CD4-positive, alpha-beta T cell treated with Interleukin-15 for 4 hours (primary cell): Measurements from ENCODE around the gene TSPAN18.

ENCODE experiments used
- DNase-seq: peaks from one replicate; pipeline ENCODE4 v3.0.0-alpha.2; 2020; ENCODE audit warnings: low spot score

The TSPAN18 gene

DNA sequence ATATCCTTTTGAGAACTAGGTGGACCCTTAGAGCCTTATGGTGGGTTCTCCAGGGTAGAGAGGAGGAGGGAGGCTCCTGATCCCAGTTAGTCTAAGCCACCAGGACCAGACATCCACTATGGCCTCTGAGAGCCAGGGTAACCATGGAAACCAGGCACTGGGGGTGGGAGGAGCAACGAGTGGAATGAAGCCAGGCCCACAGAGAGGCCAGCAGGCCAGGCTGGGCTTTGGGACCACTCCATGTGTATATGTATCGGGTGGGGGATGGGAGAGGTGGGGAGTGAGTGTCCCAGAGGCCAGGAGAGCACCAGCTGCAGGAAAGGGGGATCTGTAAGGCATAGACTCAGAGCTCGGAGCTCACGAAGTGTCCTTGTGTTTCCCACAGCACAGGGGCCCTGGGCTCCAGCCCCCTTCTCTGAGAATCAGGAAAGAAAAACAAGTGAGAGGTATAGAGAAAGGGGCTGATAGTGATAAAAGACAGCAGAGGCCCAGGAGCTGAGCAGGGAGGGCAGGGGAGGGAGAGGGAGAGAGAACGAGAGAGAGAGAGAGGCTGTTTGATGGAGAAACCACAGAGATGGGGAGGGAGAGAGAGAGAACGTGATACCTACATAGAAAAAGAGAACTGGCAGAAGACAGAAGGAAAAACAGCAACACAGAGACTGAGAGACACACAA is 15.5 kb upstream of the TSPAN18 start:
- DNase-seq = no peak

DNA sequence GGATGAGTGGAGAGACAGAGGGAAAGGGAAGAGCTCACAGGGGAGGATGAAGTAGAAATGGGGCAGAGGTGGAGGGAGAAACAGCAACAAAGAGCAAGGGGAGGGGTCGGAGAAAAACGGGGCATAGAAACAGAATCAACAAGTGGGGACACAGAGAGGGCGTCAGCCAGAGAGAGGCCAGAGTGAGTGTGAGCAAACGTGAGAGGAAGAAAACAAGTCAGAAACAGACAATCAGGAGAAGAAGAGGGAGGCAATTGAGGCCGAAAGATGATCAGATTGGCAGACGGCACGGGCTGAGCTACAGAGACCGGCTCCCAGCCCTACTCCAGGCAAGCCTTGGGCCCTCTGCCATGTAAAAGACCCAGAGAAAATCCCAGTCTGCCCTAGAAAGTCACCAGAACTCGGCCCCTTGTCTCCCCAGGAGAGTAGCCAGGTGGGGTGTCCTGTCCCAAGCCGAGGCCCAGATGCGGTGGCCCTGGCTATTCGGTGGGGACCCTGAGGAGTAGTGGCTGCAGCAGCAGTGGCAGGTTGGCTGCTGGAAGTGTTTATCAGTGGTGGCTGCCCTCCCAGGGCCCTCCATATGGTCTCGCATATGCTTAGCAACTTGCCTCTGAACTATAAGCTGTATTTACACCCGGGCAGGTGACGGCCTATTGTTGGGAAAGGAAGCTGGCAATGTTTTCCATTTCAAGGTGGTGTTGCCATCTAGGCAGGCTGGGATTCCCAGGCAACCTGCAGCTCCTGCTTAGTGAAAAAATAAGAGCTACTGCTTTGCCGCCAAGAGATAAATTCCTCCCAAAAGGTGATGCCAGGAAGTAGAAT is 14.8 kb upstream of the TSPAN18 start:
- no peak for DNase-seq

DNA sequence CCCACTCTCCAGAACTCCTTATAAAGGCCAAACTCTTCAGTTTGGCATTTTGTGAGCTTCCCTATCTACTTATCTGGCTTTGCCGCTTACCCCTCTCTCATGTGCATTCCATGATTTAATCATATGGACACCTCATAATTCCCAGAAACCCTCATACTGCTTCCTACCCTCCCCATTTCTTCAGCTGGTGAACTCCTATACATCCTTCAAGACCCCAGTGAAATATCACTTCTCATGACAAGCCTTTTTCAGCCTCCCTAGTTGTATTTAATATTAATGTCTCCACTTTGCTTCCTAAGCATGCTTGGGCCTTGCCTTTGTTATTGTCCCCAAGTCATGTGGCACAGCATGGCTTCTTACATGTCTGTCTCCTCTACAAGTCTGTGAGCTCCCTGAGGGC is 13.7 kb upstream of the TSPAN18 start:
- DNase-seq = no peak

DNA sequence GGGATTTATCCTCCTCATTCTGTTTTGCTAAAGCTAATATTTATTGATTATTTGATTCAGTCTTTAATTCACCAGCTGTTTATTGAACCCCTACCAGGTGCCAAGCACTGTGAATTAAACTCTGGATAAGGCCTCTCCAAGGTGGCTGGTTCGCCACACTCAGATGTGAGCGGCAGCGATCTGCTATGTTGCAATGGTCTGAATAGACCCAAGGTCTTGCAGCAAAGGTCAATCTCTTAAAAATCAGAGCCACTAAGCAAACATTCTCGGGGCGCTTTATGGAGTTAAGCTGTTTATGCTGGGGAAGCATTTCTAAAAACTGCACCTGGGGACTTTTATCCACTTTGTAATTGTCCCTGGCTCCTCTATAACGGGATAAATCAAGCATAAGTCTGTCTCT is 10.5 kb upstream of the TSPAN18 start:
- no peak for DNase-seq

DNA sequence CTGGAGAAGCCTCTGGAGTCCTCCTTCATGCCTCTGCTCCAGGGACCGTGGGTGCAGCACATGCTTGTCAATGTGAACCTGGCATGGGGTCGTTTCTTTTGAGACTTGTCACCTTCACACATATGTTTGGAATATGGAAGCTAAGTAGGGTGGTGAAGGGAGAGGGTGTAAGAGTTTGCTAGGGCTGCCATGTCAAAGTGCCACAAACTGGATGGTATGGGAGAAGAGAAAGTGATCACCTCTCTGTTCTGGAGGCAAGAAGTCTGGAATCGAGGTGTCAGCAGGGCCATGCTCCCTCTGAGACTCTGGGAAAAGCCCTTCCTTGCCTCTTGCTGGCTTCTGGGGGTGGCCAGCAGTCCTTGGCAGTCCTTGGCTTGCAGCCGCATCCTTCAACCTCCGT is 8.7 kb upstream of the TSPAN18 start:
- DNase-seq = no peak

DNA sequence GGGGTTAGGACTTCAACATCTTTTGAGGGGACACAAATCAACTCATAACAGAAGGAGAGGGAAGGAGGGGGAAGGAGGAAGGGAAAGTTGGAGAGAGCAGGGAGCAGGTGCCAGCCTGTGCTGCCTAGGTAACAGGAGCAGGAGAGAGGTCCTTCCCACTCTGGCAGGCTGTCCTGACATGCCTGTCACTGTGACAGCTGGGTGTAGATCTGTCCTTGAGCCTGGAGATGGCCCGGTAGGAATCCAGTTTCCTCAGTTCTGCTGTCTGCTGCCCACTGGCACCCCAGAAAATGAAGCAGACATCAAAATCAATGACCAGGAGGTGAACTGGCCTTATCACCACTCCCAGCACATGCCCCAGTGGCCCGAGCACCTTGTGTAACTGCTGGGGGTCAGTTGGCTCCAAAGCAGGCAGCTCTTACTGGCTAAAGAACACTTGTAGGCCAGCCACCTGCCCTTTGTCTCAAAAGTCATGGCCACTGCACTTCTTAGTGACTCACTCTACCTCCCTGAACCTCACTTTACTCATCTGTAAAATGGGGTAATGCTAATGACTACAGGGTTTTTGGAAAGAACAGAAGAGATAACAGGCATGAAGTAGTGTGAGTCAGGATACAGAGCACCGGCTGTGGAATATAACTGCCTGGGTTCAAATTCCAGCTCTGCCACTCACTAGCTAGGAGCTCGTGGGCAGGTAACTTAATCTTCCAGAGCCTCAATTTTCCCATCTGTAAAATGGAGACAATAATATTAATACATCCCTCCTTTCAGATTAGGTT is 8.0 kb upstream of the TSPAN18 start:
- no peak for DNase-seq

DNA sequence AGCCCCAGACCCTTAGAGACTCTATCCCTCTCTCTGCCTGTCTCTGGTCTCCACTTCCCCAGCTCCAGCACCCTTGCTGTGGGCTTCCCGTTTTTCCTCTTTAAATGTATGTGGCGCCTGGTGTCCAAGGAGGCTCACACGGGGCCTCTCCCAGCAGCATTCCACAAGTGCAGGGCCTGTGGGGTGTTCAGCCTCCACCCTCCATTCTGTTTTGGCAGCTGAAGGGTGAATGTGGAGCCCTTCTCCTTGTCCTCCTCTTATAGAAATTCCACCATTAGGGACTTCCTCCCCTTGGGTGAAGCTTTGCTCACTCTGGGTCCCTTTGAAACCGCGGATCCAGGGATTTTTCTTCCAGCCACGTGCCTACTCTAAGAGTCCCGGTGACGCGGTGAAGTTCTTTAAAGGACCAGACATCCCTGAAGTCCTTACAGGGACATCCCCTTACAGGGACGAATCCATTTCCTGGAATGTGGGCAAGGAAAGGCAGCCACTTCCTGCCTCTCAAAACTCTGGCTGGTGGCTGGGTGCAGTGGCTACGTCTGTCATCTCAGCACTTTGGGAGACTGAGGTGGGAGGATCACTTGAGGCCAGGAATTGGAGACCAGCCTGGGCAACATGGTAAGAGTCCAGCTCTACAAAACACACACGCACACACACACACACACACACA is 1.6 kb upstream of the TSPAN18 start:
- no peak for DNase-seq

DNA sequence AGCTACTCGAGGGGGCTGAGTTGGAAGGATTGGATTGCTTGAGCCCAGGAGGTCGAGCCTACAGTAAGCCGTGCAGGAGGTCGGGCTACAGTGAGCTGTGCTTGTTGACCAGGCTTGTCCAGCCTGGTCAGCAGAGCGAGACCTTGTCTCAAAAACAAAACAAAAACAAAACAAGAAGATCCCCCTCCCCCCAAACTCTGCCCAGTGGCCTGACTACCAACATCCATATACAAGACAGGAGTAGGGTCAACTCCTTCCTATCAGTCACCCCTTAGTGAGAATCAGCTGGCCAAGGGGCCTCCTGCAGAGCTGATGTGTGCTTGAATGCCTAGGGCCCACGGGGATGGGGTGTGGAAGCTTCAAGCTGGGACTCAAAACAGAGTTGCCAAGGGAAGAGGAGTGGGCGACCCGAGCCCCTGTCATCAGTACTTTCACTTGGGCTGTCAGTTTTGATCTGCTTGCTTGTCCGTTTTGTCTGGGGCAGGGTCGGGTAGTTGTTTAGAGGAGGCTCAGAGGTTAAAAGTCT is 942 bp upstream of the TSPAN18 start:
- no peak for DNase-seq

DNA sequence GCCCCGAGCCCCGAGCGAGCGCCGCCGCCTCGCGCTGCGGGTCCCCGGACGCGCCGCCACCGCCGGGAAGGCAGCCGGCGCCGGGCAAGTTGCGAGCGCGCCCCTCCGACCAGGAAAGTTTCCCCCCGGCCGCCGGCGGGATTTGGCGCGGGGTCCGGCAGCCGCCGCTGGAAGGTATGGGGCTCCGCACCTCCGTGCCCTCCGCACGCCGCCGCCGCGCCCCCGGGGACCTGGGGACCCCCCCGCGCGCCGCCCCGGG is 281 bp downstream of the TSPAN18 start:
- DNase-seq = no peak

DNA sequence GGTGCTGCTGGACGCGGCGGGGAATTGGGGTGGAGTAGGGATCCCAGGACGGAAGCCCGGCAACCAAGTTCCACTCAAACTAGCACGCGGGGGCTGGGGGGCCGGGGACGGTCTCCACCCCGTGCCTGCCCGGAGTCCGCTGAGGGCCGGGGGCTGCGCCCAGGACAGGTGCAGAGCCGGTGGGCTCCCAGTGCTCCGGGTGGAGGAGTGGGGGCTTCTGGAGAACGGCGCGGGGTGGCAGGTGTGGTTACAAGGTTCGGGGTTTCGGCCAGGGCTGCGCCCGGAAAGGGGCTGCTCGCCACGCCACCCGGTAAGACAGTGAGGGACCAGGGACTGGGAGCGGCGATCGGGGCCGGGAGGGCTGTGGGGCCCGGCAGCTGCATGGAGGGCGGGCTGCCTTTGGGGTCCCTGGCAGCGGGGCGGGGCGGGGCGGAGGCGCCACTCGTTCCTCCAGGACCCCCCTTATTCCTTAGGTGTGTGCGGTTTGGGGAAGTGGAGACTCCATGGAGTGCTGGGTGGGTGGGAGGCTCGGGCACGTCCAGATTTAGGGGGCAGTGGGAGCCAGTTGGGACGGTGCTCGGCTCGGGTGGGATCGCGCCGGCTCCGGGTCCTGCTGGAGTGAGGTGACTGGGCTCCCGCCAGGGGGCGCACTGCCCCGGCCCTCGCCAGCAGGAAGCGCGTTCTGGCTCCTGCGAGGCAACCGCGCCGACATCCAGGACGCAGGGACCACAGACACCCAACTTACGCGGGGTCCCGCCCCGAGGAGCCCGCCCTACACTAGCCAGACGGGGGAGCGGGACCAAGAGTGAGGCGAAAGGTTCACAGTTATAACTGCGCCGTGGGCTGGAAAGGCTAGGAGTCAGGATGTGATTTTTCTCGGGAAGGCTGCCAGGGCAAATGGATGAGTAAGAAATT is 868 bp downstream of the TSPAN18 start:
- DNase-seq = peak; percentile 78

DNA sequence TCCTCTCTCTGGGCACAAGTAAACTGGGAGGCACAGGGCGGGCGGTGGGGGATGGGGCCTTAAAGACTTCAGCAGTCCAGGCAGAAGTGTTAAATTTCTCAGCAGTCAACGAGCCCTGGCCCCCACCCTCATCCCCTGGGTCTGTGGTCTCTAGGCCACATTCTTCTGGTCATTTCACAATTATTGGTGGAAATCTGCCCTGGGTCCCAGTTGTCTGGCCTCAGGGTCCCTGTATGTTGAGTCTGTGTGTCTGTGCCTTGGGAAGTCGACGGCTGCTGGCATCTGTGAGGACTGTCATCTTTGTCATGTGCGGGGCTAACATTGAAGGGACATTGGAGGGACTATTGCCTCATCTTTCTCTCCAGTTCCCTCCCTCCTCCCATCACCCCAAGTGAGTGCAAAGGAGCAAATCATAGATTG is 1.7 kb downstream of the TSPAN18 start:
- DNase-seq = no peak

DNA sequence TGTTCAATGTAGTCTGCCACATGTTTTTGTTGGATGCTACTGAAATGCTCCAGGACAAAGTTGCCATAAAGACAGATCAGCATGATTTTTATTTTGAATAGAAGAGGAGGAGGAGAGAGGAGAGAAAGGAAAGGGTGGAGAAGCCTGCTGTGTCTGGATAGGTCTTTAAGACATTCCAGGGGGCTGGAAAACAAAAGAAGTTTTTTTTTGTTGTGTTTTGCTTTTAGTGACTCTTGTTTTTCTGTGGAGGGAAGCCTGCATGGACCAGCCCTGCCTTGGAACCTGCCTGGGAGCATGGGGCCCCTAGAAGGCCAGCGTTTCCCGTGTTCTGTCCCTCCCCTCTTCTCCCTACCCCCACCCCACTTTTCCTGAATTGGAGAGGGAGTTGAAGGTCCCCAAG is 2.3 kb downstream of the TSPAN18 start:
- DNase-seq = no peak

DNA sequence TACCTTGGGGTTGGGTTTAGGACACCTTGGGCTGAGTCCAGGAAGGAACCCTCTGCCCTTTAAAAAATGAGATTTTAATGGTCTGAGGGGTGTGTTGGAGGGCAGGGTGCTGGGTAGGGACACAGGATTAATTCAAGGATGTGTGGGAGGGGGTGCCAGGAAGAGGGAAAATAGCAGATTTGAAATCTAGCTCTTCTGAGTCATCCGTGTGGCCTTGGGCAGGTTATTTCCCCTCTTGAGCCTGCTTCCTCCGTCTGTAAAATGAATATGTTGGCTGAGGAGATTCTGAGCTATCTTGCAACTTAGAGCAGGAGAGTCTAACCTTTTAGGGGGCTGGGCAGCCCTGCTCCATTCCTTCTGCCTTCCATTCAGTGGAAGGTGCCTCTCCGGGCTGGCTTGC is 3.0 kb downstream of the TSPAN18 start:
- no peak for DNase-seq

DNA sequence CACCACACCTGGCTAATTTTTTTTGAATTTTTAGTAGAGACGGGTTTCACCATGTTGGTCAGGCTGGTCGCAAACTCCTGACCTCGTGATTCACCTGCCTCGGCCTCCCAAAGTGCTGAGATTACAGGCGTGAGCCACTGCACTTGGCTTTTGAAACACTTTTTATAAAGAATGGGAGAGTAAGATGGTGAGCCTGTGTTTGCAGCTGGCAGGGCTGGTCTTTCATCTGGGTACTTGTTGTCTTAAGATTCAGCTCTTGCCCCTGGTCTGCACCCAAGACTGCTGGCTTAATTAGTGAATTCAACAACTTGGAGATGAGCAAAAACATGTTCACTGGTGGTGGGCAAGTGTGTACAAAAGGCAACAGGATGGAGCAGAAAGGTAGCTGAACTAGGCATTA is 4.0 kb downstream of the TSPAN18 start:
- no peak for DNase-seq

DNA sequence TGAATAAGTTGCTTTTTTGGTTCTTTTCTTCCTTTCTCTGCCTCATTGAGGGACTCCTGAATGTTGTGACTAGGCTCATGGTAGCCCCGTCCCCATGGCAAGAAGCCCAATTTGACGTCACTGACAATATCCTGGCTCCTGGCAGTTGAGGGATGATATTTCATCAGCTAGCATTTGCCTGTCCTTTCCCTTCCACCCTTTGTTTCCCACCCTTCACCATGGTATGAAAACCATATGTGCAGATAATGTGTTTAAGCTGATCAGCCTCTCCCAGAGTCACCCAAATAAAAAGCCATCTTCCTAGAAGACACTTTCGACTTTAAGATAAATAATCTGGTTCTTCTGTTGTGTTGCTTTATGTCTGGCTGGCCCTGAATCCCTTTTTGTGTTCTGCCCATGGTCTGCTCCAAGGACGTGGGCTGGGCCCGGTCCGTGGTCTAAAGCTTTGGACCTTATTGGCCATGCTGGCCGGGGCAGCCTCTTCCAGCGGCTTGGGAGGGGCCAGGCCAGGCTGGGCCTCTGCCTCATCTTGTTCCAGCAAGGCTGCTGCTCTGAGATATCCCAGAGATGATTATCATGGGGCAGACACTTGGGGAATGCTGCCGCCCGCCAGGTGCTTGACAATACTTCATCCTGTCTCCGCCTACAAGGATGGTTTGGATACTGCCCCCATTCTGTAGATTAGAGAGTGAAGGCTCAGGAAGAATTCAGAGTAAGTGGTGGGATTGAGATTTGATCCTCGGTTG is 5.1 kb downstream of the TSPAN18 start:
- DNase-seq = no peak

DNA sequence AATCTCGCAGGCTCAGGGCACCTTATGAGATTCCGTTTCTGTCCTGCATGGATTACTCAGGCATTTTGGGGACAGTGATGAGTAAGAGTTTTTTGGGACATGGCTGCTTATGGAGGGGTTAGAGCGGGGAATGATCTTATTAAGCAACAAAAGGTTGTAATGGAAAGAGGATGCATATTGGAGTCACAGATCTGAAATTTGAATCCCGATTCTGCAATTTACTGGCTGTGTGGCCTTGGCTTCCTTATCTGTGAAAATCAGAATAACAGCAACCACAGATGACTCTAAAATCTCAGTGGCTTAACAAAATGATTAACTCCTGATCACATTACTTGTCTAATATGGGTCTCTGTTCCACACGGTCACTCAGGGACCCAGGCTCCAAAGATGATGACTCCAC is 5.8 kb downstream of the TSPAN18 start:
- DNase-seq = no peak

DNA sequence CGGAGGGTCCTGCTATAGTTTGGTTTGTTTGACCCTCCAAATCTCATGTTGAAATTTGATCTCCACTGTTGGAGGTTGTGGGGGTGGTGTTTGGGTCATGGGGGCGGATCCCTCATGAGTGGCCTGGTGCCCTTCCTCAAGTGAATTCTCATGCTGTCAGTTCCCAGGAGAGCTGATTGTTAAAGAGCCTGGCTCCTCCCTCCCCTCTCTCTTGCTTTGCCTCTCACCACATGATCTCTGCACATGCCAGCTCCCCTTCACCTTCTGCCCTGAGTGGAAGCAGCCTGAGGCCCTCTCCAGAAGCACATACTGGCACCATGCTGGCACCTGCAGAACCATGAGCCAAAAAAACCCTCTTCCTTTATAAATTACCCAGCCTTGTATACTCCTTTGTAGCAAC is 7.1 kb downstream of the TSPAN18 start:
- DNase-seq = no peak

DNA sequence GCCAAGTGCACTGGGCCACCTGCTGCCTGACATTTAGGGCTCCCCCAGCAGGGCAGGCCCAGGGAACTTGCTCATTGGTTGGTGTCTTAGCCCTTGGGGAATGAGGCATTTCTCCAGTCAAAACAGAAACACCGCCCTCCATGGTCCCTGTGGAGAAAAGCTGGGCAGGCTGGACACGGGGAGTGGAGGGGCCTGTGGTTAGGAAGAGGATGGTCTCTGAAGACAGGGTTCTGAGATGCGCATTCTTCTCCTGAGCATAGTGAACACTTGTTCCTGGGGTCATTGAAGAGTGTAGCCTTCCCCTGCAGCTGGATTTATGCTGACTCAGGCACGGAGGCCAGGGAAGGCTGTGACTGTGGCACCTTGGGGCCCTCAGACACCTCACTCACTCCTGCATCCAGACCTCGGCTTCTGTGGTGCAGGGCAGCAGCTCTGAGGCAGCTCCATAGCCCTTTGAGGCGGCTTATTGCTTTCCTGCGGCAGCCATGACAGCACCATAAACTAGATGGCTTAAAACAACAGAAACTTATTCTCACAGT is 8.2 kb downstream of the TSPAN18 start:
- no peak for DNase-seq

DNA sequence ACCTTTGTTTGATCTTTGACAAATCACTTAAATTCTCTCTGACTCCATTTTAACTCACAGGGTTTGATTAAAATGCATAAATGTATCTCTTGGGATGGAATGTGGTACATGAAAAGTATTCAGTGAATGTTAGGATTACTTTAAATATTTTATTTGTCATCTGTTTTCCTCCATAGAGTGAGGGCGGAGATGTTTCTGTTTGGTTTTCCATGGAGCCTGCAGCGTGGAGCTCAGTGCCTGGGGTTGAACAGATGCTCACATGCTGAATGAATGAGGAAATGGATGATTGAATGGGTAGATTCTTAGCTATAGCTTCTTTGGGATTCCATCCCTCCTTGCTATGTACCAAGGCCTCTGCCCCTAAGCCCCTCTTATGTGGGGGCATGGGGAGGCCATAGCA is 10.0 kb downstream of the TSPAN18 start:
- DNase-seq = no peak
